UCSD-AML1 (cell line): ENCODE results near the gene ITGA4.

Experiments used
- DNase-seq: peaks from one replicate; lab custom pipeline; 2025; ENCODE audit not compliant: unreplicated experiment; lab: John Stamatoyannopoulos, UW

Gene ITGA4

DNA sequence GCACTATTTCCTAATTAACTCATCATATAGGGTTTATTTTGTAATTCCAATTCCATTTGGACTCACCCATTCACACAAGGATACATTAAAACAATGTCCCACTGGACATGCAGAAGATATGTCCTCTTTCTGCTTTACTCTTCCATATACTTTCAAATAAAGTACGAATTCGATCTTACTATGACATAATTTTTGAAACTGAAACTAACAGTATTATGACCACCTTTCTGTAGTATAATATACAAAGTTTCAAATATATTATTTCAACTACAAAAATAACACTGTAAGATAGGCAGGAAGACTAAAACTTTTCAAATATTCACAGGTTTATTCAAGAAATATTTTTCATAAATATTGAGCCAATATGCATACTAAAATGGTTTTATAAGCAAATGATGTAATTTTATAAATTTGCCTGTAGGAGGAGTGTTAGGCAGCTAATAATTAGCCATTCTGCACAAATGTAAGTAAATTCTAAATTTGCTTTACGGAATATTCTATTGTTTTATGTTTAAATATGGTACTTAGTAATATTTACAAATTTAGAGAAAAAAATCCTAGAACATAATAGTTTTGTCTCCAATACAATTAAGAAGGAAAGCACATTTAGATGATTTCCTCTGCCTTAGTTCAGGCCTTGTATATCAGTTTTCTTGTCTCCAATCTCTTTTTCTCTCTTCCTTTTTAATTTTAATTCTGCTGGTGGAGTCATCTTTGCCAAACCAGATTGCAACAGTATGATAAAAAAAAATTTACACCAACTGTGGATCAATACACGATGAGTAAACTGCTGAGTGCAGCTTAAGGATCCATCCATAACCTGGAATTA, 113.9 kb downstream of the ITGA4 start:
- DNase-seq: no peak

DNA sequence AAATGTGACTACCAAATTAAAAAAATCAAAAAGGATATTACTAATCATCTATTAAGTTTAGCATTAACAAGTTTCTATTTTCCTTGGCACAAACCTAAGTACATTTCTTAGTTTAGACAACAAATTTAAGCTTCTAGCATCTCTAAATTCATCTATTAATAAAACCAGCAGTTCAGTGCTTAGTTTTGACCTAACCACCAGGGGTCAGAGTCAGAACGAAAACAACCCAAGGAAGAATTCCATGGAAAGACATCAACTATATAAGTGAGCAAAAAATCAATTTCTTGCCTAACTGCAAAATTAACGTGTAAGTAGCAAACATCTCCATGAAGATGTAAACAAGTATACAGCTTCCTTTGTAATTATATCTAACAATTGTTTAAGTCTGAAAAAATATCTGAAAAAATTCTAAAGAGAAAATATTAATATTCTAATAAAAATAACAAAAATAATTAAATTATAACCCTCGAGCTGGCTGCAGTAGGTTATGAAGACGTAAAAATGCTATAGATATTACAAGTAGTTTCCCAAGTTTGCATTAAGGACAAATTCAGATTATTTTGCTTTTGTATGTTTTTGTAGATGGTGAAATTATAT, 116.1 kb downstream of the ITGA4 start:
- DNase-seq: no peak

DNA sequence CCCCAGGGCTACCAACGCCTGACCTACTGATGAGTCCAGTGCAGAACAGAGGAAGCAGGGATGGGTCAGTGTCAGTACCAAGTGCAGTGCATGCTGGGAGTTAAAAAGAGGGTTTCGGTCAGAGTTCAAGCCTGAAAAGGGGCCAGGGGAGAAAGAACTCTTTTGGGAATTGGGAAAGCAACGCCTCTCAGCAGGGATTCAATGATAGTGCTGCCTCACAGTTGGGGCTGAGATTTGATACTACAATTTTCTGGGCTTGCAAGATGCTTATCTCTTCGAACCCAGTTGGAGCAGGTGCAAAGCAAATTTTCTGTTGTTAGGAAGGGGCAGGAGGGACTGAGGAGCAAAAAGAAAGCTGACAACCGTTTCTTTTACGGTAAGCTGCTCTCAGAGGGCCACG, 117.1 kb downstream of the ITGA4 start:
- no peak for DNase-seq

DNA sequence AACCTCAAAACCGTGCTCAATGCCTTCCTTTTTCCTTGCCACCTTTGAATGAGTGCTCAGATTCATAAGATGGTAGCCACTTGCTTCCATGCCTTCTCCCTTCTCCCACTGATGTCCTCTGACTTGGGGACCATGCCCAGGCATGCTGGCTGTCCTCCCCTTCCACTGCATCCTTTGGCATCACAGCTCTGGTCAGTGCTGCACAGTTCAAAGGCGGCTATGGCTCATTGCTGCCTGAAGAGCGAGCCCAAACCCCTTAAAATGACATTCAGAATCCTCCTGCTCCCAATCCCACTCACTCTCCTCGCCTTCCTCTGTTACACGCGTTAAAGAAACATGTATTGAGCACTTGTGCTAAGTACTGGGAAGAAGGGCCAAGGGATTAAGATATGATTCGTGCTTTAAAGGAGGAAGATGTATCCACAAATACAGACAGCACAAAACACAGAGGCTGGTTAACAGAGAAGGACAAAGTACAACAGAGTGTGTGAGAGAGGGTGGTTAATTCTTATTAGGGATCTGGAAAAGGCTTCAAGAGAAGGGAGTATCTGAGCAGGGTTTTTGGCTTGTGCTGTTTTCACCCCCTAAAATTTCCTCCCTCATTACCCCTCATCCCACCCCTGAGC, 118.0 kb downstream of the ITGA4 start:
- DNase-seq: peak; percentile 7

DNA sequence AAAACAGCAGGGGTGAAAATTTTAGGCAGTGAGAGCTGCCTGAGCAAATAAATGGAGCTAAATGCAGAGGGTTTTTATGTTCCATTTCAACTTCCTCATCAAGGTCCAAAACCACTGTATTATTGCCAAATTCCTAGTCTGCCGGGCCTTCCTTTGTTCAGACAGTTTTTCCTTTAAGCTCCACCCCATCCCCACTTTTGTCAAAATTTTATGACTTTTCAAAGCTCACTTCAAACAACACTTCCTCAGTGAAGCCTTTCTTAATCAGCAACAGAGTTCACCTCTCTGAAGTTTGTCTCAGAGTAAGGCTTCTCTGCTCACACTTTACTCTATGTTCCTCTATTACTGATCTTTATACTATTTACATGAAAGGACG, 118.5 kb downstream of the ITGA4 start:
- DNase-seq: peak; percentile 17

DNA sequence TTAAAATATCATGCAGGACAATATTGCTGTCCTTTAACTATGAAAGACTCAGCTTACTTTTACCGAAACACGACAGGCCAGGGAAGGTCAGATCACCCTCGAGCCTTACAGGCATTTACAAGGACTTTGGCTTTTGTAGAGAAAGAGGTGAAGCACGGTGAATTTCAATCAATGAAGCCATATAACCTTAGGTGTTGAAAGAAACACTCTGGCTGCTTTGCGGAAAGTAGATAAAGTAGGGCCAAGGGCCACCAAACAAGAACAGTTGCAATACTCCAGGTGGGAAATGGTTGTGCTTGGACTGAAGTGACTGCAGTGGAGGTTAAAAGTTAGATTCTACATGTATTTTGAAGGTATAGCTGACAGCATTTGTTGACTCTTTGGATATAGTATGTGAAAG, 119.2 kb downstream of the ITGA4 start:
- DNase-seq: no peak

DNA sequence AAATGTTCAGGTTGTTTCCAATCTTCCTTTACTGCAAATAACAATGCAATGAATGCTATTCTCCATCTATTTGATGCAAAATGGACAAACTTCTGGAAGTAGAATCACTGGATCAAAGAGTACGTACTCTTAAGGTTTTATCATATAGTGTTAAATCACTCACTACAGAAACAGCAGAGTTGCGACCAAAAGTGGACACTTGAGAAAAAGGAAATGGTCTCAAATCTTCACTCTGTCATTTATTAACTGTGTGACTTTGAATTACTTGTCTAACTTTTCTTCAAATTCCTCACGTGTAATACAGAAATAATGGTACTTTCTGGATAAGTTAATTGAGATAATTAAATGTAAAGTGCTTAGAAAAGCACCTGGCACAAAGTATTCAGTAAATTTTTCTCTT, 121.6 kb downstream of the ITGA4 start:
- DNase-seq: no peak

DNA sequence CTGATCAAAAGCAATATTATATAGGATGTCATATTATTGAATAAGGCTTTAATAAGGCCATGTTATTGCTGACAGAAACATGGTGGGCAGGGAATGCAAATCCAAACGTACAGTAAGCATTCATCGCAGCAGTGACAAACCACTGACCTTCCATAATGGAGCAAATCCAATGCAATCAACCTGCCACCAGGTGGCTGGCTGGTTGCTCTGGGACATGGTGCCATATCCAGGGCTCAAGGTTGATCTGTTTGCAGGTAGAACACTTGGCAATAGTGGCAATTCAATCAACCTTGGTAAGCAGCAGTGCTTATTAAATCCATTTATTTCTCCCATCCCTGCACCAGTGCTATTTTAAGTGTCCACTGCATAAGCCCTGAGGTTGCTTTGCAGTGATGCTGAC, 124.3 kb downstream of the ITGA4 start:
- DNase-seq: no peak

DNA sequence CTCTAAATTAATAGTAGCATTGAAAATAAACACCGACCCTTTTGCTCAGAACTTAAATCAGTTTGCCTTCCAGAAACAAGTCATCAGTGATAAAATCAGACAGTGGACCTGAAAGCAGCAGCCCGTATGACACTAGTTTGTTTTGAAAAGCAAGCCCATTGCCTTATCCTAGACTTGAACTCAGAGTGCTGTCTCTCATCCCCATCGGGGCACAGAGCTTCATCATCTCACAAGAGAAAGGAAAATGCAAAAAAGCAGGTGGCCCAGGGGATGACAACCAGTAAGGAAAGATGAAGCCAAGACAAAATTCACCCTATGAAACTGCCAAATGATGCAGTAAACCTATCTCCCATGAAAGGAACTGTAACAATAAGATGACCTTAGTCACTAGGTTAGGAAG, 128.5 kb downstream of the ITGA4 start:
- no peak for DNase-seq
